GM12873 (cell line): ENCODE results near the gene SMAD7.

ENCODE experiments used
- CTCF ChIP-seq: IDR thresholded peaks from 2 replicates; pipeline ENCODE4 v1.5.1; 2012; ENCODE audit warnings: low read depth, mild to moderate bottlenecking, moderate library complexity, low read length, control low read depth; ENCODE audit not compliant: insufficient read depth; ENCODE audit errors: missing control alignments

Gene SMAD7

GRCh38 chr18:48909721-48910120 is 41.0 kb downstream of the SMAD7 start:
- no peak for TF ChIP-seq CTCF

- no peak for TF ChIP-seq CTCF
These were observed 41.8 kb downstream of the SMAD7 start for GRCh38 chr18:48908916-48909315.

GRCh38 chr18:48905513-48905912 is 45.3 kb downstream of the SMAD7 start:
- TF ChIP-seq CTCF, result no peak

GRCh38 chr18:48904847-48905394 is 45.8 kb downstream of the SMAD7 start:
- no peak for TF ChIP-seq CTCF

GRCh38 chr18:48904091-48904490 is 46.7 kb downstream of the SMAD7 start:
- TF ChIP-seq CTCF, result no peak

- no peak for TF ChIP-seq CTCF
These were observed 47.7 kb downstream of the SMAD7 start for GRCh38 chr18:48902856-48903601.

GRCh38 chr18:48902023-48902855 is 48.5 kb downstream of the SMAD7 start:
- TF ChIP-seq CTCF, result no peak
